NCI-H226 (cell line): ENCODE measurements around the gene TSPO.

ENCODE experiments used
- DNase-seq: peaks from one replicate; pipeline ENCODE4 v3.0.0-alpha.2; 2015

The TSPO gene

GRCh38 chr22:43203471-43203981 lies 52.2 kb downstream of the TSPO start:
- DNase-seq = no peak

- DNase-seq = no peak
Observed at GRCh38 chr22:43205261-43205691, 53.9 kb downstream of the TSPO start.

- DNase-seq = no peak
Observed at GRCh38 chr22:43205748-43206508, 54.6 kb downstream of the TSPO start.

- DNase-seq = no peak
Observed at GRCh38 chr22:43206509-43207161, 55.3 kb downstream of the TSPO start.

GRCh38 chr22:43207386-43207785 lies 56.0 kb downstream of the TSPO start:
- no peak for DNase-seq

- DNase-seq = no peak
Observed at GRCh38 chr22:43207849-43208702, 56.7 kb downstream of the TSPO start.

- no peak for DNase-seq
Observed at GRCh38 chr22:43208703-43209522, 57.6 kb downstream of the TSPO start.

DNA sequence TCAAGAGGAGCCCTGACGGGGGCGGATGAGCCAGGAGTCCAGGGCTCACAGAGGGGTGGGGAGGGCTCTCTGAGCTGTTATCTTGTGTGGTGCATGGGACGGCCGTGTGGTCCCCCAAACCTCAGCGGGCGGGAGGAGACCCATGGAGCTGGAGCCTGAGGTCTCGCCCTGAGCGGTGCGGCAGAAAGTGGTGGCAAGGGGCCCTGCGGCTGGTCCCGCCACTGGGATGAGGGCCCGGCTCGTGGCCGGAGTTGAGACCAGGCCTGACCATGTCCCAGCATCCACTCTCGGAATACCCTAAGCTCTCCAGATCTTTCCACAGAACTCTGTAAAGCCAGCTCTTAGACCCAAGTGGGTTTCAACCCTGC lies 58.1 kb downstream of the TSPO start:
- no peak for DNase-seq

GRCh38 chr22:43209971-43210370 lies 58.6 kb downstream of the TSPO start:
- DNase-seq = no peak

- no peak for DNase-seq
Observed at GRCh38 chr22:43210631-43211515, 59.5 kb downstream of the TSPO start.

GRCh38 chr22:43211941-43212433 lies 60.6 kb downstream of the TSPO start:
- no peak for DNase-seq

DNA sequence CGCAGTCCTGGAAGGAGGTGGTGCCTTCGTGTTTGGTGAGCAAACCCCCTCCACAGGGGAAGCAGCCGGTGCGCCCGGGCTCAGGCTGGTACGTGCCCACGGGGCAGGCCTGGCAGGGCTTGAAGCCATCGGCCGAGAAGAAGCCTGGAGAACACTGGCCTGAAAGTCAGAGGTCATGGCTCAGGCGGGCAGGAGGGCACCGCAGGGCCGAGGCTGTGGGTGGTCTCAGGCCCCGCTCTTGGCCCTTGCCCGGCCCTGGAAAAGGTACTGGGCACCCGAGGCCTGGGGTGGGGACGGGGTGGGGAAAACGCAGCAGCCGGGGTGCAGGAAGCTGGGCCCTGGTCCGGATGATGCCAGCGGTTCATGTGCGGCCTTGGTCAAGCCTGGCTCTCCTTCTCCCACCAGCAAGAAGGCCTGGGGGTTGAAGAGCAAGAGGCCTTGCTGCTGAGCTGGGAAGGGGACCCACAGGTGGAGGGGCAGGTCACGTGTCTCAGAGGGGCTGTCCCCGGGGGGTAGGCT lies 61.1 kb downstream of the TSPO start:
- no peak for DNase-seq
